Retinal pigment epithelial cell (primary cell): ENCODE measurements around the gene FAM53A.
"Not testable (repeated sequence)": the region's sequence is repeated elsewhere in the genome, so short reads cannot be mapped to it uniquely, and the experiment has no call there.

Experiments
- DNase-seq: peaks from one replicate; pipeline ENCODE4 v3.0.0-alpha.2; 2010; ENCODE audit warnings: low read depth
- H3K4me3 ChIP-seq: 2 replicates; pipeline ENCODE4 v1.5.1; 2011; ENCODE audit warnings: mild to moderate bottlenecking, low read length, control low read depth, moderate library complexity
- TF ChIP-seq, protein P1 (sequence below): conservative IDR thresholded peaks from 2 replicates; pipeline ENCODE4 v1.5.1; 2011; ENCODE audit warnings: low read depth, low read length, control low read depth, inconsistent platforms

The FAM53A gene

DNA sequence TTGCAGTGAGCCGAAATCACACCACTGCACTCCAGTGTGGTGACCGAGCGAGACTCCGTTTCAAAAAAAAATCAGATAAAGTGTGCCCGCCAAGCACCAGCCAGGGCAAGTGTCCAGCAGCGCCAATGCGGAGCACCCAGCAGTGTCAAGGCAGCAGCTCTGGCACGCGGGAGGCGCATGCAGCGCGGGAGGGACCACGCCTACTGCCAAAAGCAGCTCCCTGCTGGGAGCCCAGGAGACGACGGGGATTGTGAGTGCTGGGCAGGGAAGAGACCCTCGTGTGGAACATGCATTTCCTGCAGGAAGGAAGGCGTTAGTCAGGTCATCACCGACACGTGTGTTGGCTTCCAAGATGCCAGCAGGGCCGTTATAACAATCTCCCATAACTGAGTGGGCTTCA is 10.4 kb downstream of the FAM53A start:
- TF ChIP-seq, protein P1, sequence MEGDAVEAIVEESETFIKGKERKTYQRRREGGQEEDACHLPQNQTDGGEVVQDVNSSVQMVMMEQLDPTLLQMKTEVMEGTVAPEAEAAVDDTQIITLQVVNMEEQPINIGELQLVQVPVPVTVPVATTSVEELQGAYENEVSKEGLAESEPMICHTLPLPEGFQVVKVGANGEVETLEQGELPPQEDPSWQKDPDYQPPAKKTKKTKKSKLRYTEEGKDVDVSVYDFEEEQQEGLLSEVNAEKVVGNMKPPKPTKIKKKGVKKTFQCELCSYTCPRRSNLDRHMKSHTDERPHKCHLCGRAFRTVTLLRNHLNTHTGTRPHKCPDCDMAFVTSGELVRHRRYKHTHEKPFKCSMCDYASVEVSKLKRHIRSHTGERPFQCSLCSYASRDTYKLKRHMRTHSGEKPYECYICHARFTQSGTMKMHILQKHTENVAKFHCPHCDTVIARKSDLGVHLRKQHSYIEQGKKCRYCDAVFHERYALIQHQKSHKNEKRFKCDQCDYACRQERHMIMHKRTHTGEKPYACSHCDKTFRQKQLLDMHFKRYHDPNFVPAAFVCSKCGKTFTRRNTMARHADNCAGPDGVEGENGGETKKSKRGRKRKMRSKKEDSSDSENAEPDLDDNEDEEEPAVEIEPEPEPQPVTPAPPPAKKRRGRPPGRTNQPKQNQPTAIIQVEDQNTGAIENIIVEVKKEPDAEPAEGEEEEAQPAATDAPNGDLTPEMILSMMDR = no peak
- DNase-seq = no peak
- H3K4me3 ChIP-seq = no peak overlapping the region

DNA sequence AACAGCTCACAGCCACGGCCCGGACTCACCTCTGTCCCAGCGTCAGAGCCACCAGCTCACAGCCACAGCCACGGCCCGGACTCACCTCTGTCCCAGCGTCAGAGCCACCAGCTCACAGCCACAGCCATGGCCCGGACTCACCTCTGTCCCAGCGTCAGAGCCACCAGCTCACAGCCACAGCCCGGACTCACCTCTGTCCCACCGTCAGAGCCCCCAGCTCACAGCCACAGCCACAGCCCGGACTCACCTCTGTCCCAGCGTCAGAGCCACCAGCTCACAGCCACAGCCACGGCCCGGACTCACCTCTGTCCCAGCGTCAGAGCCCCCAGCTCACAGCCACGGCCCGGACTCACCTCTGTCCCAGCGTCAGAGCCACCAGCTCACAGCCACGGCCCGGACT is 13.1 kb downstream of the FAM53A start:
- DNase-seq, H3K4me3 ChIP-seq: not testable (repeated sequence)

DNA sequence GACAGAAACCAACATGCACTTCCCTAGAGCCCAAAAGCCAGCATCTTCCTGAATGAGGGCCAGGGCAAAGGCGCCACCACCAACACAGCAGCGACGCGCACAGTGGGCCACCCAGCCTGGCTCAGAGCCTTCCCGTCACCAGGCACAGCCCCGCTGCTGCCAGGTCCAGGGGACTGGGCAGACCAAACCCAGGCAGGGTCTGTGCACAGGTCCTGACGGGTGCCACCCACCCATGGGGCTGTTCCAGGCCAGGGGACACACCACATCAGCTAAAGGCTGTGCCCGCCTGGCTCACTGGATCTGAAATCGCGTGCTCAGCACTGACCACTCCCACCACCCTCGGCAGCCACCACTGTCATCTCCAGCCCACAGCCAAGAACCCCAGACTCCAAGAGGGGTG is 13.8 kb downstream of the FAM53A start:
- no peak for DNase-seq
- TF ChIP-seq, protein P1 = no peak
- no peak overlapping the region for H3K4me3 ChIP-seq

DNA sequence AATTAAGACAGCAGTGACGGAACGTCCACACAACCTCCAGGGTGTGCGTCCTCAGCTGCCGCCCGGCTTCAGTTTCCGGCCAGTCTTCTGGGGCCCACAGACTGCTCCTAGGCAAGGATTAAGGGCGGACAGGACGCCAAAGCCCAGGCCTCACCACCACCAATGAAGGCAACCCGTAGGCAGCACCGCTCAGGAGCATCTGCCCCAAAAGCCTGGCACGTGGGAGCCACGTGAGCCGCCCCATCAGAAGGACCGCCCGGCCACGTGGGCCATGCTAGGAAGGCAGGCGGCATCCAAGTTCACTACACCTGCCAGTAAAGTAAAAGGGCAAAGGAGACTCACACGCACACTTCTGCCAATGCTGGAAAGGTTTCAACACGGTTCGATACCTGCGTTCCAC is 14.3 kb downstream of the FAM53A start:
- no peak for DNase-seq
- TF ChIP-seq, protein P1 = no peak
- H3K4me3 ChIP-seq = no peak overlapping the region

DNA sequence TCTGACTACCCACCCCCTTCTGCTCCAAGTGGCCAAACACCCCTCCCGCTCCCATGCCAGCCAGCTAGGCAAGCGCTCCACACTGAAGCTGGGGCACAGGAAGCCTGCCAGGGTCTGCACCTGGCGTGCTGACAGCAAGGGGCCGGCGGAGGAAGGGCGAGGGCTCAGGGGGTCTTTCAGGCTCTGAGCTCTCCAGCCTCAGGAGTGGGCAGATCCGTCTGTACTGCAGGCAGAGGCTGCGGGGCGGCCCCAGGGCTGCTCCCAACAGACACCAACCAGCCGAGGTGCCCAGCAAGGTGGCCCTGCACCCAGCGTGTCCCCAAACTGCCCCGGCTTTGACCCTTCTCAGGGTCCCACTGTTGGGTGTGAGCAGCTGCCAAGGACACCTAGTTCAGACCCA is 14.8 kb downstream of the FAM53A start:
- no peak overlapping the region for H3K4me3 ChIP-seq
- TF ChIP-seq, protein P1 = no peak
- no peak for DNase-seq

DNA sequence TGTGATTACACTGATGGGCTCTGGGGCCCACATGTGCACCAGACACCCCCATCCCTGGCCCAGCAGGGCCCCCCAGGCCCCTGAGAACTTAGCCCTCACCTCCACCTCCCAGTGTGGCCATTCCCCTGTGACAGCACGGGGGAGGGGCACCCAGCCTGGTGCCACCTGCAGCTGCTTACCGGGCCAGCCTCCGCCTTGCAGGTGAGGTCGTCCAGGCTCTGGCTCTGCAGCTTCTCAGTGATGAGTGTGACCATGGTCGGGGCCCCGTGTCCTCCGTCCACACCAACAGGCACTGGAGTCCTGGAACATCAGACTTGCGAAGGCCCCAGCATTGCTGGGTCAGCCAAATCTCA is 15.6 kb downstream of the FAM53A start:
- TF ChIP-seq, protein P1 = no peak
- no peak overlapping the region for H3K4me3 ChIP-seq

DNA sequence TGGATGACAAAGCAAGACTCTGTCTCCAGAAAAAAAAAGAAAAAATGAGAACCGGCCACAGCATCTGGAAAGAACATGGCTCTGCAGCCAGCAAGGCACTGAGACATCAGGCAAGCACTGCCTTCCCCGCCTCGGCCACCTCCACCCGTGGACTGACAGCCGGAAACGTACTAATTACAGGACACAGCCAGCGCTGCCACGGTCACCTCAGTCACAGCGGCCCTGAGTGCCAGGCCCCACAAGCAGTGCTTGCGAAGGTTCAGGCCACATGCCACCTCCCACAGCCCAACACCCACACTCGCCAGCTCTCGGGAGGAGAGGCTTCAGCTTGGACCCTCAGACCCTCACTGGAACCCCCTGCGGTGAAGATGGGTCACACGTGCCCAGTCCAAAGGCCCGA is 16.8 kb downstream of the FAM53A start:
- H3K4me3 ChIP-seq = no peak overlapping the region
- TF ChIP-seq, protein P1 = no peak
- DNase-seq = no peak

More for the DNA sequence above, 15.6 kb downstream of the FAM53A start:
- no peak for DNase-seq

DNA sequence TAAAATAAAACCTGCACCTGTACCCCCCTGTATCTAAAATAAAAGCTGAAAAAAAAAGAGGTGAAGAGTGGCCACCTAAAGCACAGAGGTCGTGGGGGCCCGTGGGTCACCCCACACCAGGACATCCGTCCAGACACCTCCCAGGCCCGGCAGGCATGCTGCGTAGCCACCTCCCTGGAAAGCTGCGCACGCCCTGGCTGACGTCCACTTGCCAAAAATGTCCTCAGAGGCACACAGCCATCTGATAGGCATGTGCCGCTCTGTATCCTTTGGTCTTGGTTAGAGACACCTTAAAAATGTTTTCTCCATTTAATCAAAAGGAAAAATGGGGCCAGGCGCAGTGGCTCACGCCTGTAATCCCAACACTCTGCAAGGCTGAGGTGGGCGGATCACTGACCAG is 17.7 kb downstream of the FAM53A start:
- no peak for DNase-seq
- H3K4me3 ChIP-seq = no peak overlapping the region
- TF ChIP-seq, protein P1 = no peak
